Coronary artery (tissue), 2 donors: ENCODE results near the gene SGSH.

Experiments used
- DNase-seq: peaks from one replicate; pipeline ENCODE4 v3.0.0-alpha.2; 2017; ENCODE audit warnings: low spot score
- H3K27ac ChIP-seq, 2 donors: fragments of 200-600 bp; sonication (generic); one replicate each; pipeline ENCODE4 v1.5.1; 2016 to 2019
- H3K4me3 ChIP-seq: fragments of 200-600 bp; sonication (generic); 2 replicates; pipeline ENCODE4 v1.5.1; 2016; ENCODE audit warnings: mild to moderate bottlenecking, moderate library complexity
- TF ChIP-seq, protein P1 (sequence below): fragments of 200-600 bp; sonication (generic); IDR thresholded peaks from one replicate; pipeline ENCODE4 v1.5.1; 2019; ENCODE audit warnings: antibody characterized with exemption

Gene SGSH

DNA sequence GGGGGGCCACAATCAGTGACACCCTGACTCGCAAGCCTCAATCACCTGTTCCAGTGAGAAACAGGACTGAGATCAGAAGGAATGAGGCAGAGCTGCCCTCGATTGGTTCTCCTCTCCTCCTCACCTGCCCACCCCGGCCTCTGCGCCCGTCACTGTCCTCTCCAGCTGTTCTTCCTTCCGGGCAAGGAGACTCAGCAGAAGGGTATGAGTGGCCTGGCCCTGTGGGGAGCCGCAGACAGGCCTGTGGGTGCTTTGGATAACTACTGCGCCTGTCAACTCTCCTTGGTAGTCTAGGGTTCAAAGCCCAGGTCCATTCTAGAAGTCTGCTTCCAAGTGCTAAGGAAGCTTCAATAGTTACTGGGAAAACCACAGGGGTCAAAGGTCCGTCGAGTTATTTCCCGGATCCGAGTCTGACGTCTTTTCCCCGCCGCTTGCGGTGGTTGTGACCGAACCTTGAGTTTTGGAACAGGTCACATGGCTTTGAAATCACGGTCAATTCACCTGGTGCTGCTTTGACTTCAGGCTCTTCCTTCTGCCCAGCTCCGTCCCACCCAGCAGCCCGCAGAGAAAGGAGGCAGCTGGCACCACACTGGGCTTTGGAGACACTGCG lies 42.0 kb downstream of the SGSH start:
- no peak overlapping the region for H3K27ac ChIP-seq
- H3K4me3 ChIP-seq = no peak overlapping the region
- DNase-seq = no peak
- TF ChIP-seq, protein P1, sequence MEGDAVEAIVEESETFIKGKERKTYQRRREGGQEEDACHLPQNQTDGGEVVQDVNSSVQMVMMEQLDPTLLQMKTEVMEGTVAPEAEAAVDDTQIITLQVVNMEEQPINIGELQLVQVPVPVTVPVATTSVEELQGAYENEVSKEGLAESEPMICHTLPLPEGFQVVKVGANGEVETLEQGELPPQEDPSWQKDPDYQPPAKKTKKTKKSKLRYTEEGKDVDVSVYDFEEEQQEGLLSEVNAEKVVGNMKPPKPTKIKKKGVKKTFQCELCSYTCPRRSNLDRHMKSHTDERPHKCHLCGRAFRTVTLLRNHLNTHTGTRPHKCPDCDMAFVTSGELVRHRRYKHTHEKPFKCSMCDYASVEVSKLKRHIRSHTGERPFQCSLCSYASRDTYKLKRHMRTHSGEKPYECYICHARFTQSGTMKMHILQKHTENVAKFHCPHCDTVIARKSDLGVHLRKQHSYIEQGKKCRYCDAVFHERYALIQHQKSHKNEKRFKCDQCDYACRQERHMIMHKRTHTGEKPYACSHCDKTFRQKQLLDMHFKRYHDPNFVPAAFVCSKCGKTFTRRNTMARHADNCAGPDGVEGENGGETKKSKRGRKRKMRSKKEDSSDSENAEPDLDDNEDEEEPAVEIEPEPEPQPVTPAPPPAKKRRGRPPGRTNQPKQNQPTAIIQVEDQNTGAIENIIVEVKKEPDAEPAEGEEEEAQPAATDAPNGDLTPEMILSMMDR = no peak

DNA sequence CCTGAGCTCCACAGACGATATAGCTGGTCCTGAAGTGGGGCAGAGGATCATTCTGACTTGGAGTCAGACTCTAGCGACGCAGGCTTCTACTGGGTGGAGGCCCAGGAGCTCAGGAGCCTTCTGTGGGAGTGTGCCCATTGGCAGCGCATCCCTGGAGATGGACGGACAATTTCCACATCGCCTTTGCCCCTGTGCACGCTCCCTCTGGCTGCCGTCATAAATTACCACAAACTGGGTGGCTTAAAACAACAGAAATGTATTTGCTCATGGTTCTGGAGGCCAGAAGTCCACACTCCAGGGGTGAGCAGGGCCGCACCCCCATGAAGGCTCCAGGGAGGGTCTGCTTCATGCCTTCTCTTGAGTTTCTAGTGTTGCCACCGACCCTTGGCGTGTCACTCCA lies 43.4 kb downstream of the SGSH start:
- no peak overlapping the region for H3K4me3 ChIP-seq
- no peak for DNase-seq
- TF ChIP-seq, protein P1 = no peak
- H3K27ac ChIP-seq = no peak overlapping the region

DNA sequence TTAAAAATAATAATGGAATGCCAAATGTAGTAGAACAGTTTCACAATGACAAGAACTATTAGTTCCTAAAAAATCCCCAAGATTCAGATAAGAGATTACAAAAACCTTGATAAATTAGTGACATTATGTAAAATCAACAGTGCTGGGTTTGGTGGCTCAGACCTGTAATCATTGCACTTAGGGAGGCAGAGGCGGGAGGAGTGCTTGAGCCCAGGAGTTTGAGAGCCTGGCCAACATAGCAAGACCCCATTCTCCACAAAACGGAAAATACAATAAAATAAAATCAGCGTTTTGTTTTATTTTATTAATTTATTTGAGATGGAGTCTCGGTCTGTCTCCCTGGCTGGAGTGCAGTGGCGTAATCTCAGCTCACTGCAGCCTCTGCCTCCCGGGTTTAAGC lies 46.2 kb downstream of the SGSH start:
- DNase-seq = no peak
- H3K27ac ChIP-seq = no peak overlapping the region
- TF ChIP-seq, protein P1 = no peak
- H3K4me3 ChIP-seq = no peak overlapping the region

DNA sequence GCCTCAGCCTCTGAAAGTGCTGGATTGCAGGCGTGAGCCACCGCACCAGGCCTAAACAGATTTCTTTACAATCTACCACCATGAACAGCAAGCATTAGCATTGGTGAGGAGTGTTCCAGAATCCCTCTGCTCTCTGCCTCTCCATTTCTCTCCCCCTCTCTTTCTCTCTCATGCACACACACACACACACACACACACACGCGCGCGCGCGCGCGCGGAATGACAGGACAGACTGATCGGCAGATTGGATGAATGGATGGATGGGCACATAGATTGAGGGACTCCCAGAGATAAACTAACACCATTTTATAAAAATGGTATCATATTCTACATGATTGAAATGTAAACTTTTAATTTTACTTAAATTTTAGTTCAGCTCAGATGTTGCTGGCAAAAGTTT lies 47.0 kb downstream of the SGSH start:
- TF ChIP-seq, protein P1 = no peak
- no peak overlapping the region for H3K4me3 ChIP-seq
- no peak for DNase-seq
- H3K27ac ChIP-seq = no peak overlapping the region

DNA sequence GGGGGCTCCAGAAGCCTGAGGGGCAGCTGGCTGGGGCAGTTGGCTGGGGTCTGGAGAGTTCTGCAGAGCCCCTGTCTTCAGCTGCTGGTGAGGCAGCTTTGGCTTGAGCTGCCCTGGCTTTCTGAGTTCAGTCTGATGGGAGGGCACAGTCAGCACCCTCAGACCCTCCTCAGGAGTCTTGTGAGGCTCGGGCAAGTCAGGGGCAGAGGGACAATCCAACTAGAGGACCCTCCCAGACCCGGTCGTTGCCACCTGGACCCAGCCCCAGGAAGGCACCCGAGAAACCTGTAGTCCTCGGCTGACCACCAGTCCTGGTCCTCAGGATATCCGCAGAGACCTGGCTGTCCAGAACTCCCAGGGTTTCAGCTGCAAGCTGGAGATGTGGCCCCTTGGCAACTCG lies 48.5 kb downstream of the SGSH start:
- no peak overlapping the region for H3K4me3 ChIP-seq
- no peak overlapping the region for H3K27ac ChIP-seq
- no peak for DNase-seq
- TF ChIP-seq, protein P1 = no peak

DNA sequence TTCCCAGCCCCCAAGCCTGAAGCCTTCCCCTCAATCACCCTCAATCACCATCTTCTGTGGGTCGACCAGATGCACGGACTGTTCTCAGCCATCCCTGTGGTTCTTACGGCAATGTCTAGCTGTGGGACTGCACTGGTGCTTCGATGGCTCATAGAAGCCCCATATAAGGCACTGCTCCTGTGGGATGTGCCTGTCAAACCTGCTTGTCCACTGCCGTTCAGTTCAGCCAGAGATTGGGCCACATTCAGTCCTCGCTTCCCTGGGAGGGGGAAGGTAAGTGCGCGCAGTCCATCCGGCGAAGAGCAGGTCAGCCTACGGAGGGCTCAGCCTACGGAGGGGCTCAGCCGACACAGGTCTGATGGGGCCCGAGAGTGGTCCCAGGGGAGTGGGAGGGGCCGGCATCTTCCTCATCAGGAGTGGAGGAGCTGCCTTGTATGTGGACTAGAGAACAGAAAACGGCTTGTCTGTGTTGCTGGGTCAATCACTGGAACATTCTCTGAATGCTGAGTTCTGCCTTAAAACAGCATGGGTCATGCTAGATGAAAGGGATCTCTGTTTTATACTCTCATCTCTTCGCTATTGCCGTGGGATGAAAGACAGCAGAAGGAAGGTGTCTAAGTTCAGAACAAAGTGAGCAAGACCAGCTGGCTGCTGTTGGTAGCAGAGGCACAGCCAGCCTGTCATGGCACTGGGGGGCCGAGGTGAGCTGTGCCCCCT lies 50.2 kb downstream of the SGSH start, which contains the start of gene CARD14:
TSS of gene CARD14 (plus strand) at position 247 of the 717 bp plus-strand sequence. CDS start 11,409 bp downstream, outside the sequence.
- no peak within 1 kb of the TSS for H3K27ac ChIP-seq
- DNase-seq = no peak
- TF ChIP-seq, protein P1 = no peak
- no peak within 1 kb of the TSS for H3K4me3 ChIP-seq

DNA sequence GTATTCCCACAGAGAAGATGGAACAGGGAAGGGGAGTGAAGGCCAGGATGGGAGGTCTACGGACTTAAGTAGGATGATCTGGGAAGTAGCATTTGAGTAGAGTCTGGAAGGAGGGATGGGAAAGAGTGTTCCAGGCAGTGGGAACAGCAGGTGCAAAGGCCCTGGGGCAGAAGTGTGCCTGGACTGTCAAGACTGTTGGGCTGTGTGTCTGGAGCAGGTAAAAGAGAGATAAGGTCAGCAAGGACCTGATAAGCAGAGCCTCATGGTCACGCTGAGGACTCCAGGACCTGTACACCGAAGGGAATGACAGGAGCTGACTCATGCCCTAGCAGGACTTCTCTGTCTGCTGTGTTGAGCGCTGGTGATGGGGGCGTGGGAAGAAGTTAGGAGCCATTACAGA lies 51.0 kb downstream of the SGSH start:
- no peak overlapping the region for H3K4me3 ChIP-seq
- TF ChIP-seq, protein P1 = no peak
- DNase-seq = no peak
- H3K27ac ChIP-seq = no peak overlapping the region
